AG20443 (cell line): ENCODE results near the gene METRN.
A peak's percentile ranks its signal among the peaks of the same experiment; 100 is the strongest.

Source experiments
- DNase-seq: peaks from one replicate; pipeline ENCODE4 v3.0.0; 2012; ENCODE audit warnings: low spot score, mixed read lengths

The METRN gene

GRCh38 chr16:677316-678190, 37.4 kb upstream of the METRN start:
- DNase-seq = no peak

GRCh38 chr16:678209-678857, 36.6 kb upstream of the METRN start:
- no peak for DNase-seq

GRCh38 chr16:678858-679813, 35.8 kb upstream of the METRN start:
- DNase-seq = peak; percentile 40

GRCh38 chr16:679814-680624, 34.9 kb upstream of the METRN start, which contains the start of gene STUB1:
STUB1 (plus strand) TSS chr16:680410; CDS start chr16:680526, 116 bp downstream.
- DNase-seq = peak; percentile 96

GRCh38 chr16:680625-680945, 34.3 kb upstream of the METRN start:
- DNase-seq = no peak

- DNase-seq = no peak
These were observed 33.8 kb upstream of the METRN start for GRCh38 chr16:680967-681745.

GRCh38 chr16:681746-682427, 33.0 kb upstream of the METRN start:
- DNase-seq = no peak

GRCh38 chr16:682493-683395, 32.2 kb upstream of the METRN start:
- DNase-seq = no peak

GRCh38 chr16:683396-684070, 31.4 kb upstream of the METRN start:
- DNase-seq = no peak

- DNase-seq = peak; percentile 97
These were observed 30.7 kb upstream of the METRN start, which contains the start of gene JMJD8 for GRCh38 chr16:684071-684794. JMJD8 (minus strand) TSS chr16:684334; CDS start chr16:684319, 15 bp downstream.

GRCh38 chr16:684961-685696, 29.8 kb upstream of the METRN start:
- no peak for DNase-seq

GRCh38 chr16:685967-686366, 29.0 kb upstream of the METRN start:
- DNase-seq = peak; percentile 42

GRCh38 chr16:686459-687260, 28.3 kb upstream of the METRN start:
- no peak for DNase-seq

- DNase-seq = no peak
These were observed 27.4 kb upstream of the METRN start for GRCh38 chr16:687499-687898.

- DNase-seq = no peak
These were observed 25.6 kb upstream of the METRN start for GRCh38 chr16:689175-689897.
